Neural crest cell (in vitro differentiated cells): ENCODE results near the gene EFCC1. TPM values are rescaled to one million over a fixed set of nuclear protein-coding genes. Genes with fewer than 3 reads are reported as not detected.

Experiments used
- DNase-seq: peaks from one replicate; pipeline ENCODE4 v3.0.0; 2021; ENCODE audit warnings: low read depth, mixed read lengths, low spot score
- H3K27ac Mint-ChIP-seq: one replicate; pipeline ENCODE4 v1.8.0; 2021; ENCODE audit warnings: mild to moderate bottlenecking, mixed read lengths; ENCODE audit not compliant: unreplicated experiment
- H3K27me3 Mint-ChIP-seq: 2 replicates; pipeline ENCODE4 v1.8.0; 2021; ENCODE audit warnings: low read depth, mild to moderate bottlenecking, mixed read lengths
- H3K36me3 Mint-ChIP-seq: 2 replicates; pipeline ENCODE4 v1.8.0; 2021; ENCODE audit warnings: low read depth, mild to moderate bottlenecking, mixed read lengths
- H3K4me1 Mint-ChIP-seq: 2 replicates; pipeline ENCODE4 v1.8.0; 2021; ENCODE audit warnings: mixed read lengths
- H3K4me3 Mint-ChIP-seq: one replicate; pipeline ENCODE4 v1.8.0; 2021; ENCODE audit warnings: mild to moderate bottlenecking, mixed read lengths
- H3K9me3 Mint-ChIP-seq: 2 replicates; pipeline ENCODE4 v1.8.0; 2021; ENCODE audit warnings: mixed read lengths
- total RNA-seq: library from RNA; stranded (reverse); gene quantifications from 2 replicates; pipeline ENCODE4 v1.2.1, GENCODE V29; 2021
- TF ChIP-seq, protein P1 (sequence below): fragments of 200-600 bp; sonication (generic); conservative IDR thresholded peaks from 2 replicates; pipeline ENCODE4 v1.5.0; 2021; ENCODE audit warnings: antibody characterized with exemption, mild to moderate bottlenecking

The EFCC1 gene
- total RNA-seq, 1 donor from 2014 or later, result 11.8 TPM

DNA sequence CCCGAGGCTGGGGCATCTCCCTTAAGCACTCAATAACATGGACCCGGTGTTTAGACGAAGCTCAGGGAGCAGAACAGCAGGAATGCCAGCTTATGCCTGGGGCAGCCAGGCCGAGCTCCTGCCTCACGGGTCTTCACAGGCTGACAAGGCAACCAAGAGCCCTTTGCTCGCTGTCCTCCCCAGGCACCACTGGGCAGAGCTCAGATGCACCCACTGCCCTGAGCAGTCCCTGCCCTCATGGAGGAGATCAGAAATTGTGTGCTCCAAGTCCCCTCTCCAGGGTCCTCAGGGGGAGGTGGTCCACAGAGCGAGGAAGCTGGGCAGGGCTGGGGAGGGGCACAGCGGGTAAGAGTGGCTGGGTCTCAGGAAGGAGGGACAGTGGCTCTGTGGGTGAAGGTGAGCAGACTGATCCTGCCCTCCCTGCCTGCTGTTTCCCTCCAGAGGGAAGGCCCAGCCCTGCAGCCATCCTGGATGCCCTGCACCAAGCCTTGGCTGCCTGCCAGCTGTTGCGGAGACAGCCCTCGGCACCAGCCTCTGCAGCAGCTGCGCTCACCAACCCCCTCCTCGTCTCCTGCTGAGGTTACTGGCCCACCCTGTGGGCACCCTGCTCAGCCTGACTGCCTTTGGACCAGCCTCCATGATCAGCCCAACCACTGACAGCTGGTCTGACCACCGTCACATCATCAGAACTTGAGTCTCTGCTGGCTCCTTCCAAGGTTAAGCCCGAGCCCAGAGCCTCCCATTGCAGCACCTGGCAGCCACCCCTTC, 38.4 kb downstream of the EFCC1 start:
- Mint-ChIP-seq H3K4me3 (no peak overlapping the region), H3K9me3 (peaks cover 6% of the 10 kb centered on the region), H3K36me3 (peaks cover 23% of the 10 kb centered on the region), H3K27ac (no peak overlapping the region), H3K27me3 (no peaks in the 10 kb centered on the region), H3K4me1 (no peaks in the 10 kb centered on the region)
- DNase-seq, result no peak
- TF ChIP-seq, protein P1, sequence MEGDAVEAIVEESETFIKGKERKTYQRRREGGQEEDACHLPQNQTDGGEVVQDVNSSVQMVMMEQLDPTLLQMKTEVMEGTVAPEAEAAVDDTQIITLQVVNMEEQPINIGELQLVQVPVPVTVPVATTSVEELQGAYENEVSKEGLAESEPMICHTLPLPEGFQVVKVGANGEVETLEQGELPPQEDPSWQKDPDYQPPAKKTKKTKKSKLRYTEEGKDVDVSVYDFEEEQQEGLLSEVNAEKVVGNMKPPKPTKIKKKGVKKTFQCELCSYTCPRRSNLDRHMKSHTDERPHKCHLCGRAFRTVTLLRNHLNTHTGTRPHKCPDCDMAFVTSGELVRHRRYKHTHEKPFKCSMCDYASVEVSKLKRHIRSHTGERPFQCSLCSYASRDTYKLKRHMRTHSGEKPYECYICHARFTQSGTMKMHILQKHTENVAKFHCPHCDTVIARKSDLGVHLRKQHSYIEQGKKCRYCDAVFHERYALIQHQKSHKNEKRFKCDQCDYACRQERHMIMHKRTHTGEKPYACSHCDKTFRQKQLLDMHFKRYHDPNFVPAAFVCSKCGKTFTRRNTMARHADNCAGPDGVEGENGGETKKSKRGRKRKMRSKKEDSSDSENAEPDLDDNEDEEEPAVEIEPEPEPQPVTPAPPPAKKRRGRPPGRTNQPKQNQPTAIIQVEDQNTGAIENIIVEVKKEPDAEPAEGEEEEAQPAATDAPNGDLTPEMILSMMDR, result no peak

DNA sequence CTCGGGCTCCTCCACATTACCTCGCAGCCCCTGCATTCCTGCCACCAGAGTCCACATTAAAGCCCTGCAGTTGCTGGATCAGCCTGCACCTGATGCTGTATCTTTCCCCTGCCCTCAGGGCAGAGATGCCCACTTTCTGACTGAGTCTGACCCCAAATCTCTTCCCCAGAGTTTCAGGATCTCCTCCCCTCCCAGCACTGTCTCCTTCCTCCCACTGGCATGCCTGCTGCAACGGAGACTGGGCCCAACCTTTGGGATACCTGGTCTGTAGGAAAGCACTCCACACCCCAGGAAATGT, 38.9 kb downstream of the EFCC1 start:
- Mint-ChIP-seq H3K4me1 (no peaks in the 10 kb centered on the region), H3K36me3 (peaks cover 23% of the 10 kb centered on the region), H3K27me3 (no peaks in the 10 kb centered on the region), H3K4me3 (no peak overlapping the region), H3K27ac (peak overlapping the region; percentile 35), H3K9me3 (peaks cover 6% of the 10 kb centered on the region)
- no peak for DNase-seq
- TF ChIP-seq, protein P1, result no peak

DNA sequence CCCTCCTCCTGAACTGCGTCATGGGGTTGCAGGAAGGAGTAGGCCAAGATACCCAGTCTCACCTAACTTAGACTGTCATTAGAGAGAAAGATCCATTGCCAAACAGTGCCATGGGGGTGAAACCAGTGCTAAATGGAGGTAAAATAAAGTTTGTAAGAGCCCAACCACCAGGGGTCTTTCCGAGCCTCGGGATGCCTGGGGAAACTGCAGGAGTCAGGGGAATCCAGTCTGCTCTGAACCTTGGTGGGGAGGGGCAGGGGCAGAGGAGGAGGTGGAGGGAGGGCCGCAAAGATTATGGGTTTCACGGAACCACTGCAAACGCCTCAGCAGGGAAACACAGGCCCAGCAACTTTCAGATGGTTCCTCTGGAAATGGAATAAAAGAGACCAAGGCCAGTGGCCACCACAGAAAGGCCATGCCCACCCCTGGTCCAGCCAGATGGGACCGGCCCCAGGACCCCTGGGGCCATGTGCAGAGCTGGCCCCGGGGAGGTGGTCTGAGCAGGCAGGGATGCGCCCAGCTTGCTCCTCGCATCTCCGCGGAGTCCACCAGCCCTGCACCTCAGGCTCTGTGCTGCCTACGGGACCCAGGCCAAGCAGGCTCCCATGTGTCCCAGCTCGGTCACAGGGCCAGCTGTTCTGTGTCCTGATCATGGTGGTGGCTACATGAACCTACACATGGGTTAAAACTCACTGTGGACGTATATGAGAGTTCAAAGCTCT, 39.6 kb downstream of the EFCC1 start:
- Mint-ChIP-seq H3K27me3 (no peaks in the 10 kb centered on the region), H3K36me3 (peaks cover 23% of the 10 kb centered on the region), H3K4me1 (no peaks in the 10 kb centered on the region), H3K4me3 (no peak overlapping the region), H3K27ac (peak overlapping the region; percentile 62), H3K9me3 (peaks cover 8% of the 10 kb centered on the region)
- TF ChIP-seq, protein P1, result no peak
- no peak for DNase-seq

DNA sequence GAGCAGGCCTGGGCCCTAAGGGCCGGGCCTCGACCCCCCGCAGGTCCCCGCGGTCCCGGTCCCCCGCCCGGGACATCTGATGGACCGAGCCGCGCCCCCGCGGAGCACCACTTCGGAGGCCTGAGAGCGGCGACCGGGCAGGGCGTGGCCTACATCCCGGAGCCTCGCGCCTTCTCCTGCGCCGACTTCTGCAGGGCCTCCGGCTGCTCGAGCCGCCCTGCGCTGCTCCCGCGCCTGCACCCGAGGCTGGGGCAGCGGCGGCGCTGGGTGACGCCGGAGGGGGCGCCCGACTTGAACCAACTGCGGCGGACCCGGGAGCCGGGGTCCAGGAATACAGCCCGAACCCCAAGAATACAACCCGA, 44.6 kb downstream of the EFCC1 start:
- Mint-ChIP-seq H3K4me1 (no peaks in the 10 kb centered on the region), H3K27ac (no peak overlapping the region), H3K36me3 (peaks cover 27% of the 10 kb centered on the region), H3K4me3 (no peak overlapping the region), H3K9me3 (peaks cover 17% of the 10 kb centered on the region), H3K27me3 (no peaks in the 10 kb centered on the region)
- no peak for DNase-seq
- TF ChIP-seq, protein P1, result no peak

DNA sequence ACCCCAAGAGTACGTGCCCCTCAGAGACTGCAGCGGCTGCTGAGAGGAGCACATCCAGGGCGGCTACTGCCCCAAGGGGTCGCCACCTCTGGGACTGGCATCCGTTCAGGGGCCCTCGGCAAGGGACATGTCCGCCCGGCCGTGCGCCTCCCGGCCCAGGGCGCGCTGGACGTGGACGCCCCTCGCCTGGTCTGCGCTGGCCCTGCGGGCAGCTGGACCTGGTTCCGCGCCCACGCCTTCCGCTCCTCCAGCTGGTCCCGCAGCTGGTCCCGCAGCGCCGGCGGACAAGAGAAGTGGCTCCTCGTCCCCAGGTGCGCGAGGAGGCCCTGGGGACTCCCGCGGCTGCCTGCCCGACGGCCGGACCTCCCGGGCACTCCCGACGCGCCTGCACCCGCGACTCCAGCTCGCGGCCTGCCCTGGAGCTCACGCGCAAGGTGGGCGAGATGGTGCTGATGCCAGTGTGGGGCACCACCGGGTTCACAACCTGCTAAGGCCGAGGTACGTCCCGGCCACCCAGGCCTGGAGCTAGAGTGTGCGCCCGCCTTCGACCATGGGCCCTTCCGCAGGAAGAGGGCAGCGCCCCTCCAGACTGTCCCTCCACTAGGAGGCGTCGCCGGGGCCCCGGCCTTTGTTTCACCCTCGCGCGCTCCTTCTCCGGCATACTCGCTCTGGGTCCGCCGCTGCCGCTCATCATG, 45.1 kb downstream of the EFCC1 start:
- no peak for DNase-seq

More for the DNA sequence above, 45.1 kb downstream of the EFCC1 start:
- peaks cover 25% of the 10 kb centered on the region for H3K36me3 Mint-ChIP-seq
- H3K9me3 Mint-ChIP-seq, result peaks cover 17% of the 10 kb centered on the region
- H3K4me3 Mint-ChIP-seq, result no peak overlapping the region
- H3K4me1 Mint-ChIP-seq, result no peaks in the 10 kb centered on the region
- H3K27ac Mint-ChIP-seq, result no peak overlapping the region
- no peaks in the 10 kb centered on the region for H3K27me3 Mint-ChIP-seq
- TF ChIP-seq, protein P1, result no peak
